HG02642 (cell line): ENCODE data around the gene SYNJ2.

Experiments
- ATAC-seq: cut with Tn5 transposase; IDR thresholded peaks from one replicate; pipeline ENCODE4 v1.9.1; 2021; ENCODE audit warnings: mild to moderate bottlenecking; ENCODE audit not compliant: unreplicated experiment, poor library complexity

SYNJ2 gene

DNA sequence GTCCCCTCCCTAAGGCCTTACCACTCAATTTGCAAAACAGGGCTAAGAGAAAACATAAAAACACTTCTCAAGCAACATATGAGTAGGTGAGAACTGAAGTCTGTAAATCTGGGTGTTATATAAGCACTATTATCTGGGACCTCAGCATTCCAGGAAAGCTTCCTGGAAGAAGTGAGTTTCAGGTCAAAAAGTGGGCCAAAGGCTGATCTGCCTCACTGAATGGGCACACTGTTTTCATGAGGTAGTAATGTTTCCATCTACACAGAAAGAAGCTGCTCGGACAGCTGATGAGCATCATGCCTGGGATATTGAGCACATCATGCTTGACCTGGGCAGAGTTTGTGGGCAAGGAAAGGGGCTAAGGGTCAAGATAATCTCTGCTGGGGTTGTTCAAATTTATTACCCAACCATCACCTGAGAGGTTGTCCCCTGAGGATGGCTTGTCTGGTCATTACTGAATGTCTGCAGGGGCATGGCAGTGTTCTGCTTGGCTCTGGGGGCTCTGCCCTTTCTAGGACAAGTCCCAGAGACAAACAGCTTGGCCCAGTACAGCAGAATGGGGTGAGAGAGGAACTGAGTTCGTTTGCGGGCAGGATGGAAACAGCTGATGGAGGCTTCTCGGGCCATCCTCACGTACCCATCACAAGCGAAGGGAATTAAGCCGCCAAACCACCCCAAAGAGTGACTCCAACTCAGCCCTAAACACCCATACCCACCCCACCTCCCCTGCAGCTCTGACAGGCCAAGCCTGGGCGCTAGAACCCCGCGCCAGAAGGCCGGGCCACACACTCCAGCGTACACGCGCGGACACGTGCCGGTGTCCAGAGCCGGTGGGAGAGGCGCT lies 1.2 kb upstream of the SYNJ2 start:
- ATAC-seq: no peak

DNA sequence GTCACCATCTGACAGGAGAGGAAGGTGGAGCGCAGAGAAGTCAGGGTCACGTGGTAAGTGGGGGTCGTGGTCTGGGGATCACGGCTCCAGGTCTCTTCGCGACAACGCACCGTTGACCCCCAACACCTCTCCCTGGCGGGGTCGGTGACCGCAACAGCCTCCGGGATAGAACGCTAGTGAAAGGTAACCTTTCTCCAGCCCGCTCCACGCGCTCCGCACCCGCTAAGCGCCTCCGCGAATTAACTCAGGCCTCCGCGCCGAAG lies 600 bp upstream of the SYNJ2 start:
- ATAC-seq: peak; percentile 27

GRCh38 chr6:157982102-157982562 lies 469 bp downstream of the SYNJ2 start:
- ATAC-seq: peak; percentile 34

GRCh38 chr6:157982563-157983405 lies 1.1 kb downstream of the SYNJ2 start:
- no peak for ATAC-seq

GRCh38 chr6:157983406-157984119 lies 1.9 kb downstream of the SYNJ2 start:
- ATAC-seq: no peak

DNA sequence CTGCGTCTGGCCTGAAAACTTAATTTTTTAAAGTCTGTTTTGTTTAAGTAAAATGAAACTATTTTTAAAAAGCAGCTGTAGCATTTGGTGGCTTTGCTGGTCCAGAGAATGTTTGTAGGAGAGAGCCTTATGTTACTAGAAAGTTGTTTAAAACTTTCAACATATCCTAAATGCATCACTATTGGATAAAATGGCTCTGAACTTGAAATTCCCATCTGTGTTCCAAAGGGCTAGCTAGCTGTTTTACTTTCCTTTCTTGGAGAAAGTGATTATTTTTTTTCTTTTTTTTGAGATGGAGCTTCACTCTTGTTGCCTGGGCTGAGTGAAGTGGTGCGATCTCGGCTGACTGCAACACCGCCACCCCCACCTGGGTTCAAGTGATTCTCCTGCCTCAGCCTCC lies 2.5 kb downstream of the SYNJ2 start:
- no peak for ATAC-seq

- ATAC-seq: no peak
Observed at GRCh38 chr6:157984686-157985225, 3.1 kb downstream of the SYNJ2 start.

GRCh38 chr6:157985378-157986155 lies 3.9 kb downstream of the SYNJ2 start:
- ATAC-seq: no peak

DNA sequence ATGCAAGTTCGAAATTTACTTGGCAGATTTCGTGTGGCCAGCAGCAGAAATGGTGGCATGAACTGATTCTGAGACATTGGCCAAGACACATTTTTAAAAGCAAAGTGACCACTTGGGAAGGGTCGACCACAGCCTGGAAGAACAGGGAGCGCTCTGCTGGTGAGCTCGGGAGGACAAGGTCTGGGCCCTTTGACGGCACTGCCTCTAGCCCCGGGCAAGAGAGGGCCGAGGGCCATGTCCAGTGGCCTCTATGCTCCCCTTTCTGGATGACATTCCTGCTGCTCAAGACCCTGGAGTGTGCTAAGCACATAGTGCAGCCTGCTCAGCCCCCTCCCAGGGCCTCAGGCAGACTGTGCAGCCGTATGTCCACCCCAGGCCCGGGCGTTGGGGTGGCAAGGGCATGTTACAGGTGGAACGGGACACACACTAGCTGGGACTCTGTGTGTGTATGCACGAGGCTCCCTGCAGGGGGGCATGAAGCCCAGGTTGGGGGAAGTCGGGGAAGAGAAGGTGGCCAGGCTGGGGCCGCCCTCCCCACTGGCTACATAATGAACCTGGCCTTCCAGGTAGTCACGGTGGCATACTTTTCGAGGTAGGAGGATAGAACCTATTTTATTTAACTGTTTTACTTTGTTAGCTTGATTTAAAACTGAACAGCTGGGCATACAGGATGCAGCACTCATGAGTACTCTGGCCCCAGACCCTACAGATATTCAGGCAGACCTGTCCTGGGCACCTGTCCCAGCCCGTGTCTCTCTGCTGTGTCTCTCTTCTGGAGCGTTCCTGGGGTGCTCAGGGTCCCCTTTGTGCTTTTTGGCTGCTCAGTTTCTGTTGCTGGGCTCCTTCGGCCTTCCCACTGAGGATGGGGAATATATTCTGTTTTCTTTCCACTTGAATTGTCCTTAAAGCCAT lies 6.4 kb downstream of the SYNJ2 start:
- no peak for ATAC-seq

GRCh38 chr6:157988700-157989063 lies 7.0 kb downstream of the SYNJ2 start:
- no peak for ATAC-seq

DNA sequence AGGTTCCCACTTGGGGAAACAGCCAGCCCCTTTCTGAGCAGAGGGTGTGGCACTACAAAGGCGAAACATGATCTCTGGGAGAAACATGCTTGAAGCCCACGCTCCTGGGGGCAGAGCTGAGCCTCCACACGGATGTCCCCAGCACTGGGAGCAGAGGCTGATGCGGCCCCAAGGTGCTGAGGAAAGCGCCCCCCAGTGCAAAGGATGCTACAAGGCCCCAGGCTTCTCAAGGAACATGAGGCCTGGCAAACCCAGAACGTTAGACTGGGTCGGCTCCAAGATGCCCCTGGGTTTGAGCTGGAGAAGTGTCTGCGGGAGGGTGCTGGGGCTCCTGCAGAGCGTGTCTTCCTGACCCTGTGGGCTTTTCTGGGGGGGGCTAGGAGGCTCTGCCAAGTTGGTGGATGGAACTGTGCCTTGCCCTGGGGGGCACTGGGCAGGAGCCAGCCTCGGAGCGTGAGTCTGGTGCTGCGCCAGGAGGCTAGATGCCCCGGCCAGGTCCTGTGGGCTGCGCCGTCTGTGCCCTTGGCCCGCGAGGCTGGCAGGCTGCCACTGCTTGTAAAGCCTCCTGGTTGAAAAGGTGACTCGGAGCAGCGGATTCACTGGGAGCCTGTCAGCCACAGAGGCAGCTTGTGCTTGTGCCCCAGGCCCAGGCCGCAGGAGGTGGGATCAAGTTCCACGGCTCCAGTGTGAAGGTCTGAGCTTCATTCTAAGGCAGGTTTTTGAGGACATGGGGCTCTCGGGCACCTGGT lies 8.1 kb downstream of the SYNJ2 start:
- ATAC-seq: no peak

GRCh38 chr6:157990321-157991066 lies 8.8 kb downstream of the SYNJ2 start:
- ATAC-seq: no peak

DNA sequence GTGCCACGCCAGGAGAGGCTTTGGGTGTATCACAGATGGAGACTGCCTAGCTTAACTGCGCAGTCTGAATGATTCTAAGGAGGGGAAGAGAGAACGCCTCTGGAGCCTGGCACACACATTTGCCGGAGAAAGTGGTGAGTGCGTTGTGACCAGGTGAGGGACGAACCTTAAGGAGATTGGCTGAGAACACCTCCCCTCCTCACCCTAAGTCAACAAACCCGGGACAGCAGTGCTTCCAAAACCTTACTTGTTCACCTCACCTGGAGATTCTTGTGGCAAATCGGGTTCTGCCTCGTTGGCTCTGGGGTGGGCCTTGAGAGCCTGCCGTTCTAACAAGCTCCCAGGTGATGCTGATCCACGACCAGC lies 9.4 kb downstream of the SYNJ2 start:
- ATAC-seq: no peak

GRCh38 chr6:157993076-157993475 lies 11.4 kb downstream of the SYNJ2 start:
- no peak for ATAC-seq

DNA sequence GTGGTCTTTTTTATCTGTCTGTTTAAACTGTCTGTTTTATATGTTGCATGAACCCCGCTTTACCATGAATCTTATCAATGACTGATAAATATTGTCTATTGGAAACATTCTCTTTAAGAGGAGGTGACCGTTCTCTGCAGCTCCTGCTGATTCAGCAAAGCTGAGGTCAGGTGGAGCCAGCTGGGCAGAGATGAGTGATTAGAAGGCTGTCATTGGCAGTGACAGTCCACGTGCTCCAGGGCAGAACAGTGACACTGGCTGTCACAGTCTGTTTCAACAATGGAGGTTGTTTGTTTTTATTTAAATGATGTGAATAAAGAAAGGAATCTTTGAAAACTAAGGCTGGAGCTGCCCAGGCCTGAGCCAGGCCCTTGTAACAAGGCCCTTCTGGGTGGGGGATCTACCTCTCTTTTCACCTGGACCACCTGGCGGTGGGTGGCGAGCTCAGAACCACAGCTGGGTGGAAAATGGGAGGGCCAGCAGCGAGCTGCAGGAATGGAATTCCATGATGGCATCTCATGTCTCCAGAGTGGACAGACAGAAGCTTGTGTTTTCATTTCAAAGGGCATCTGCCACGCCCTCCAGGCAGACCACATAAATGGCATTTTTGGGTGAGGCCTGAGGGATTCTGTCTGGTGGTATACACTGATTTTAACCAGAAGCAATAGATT lies 12.6 kb downstream of the SYNJ2 start:
- no peak for ATAC-seq

- no peak for ATAC-seq
Observed at GRCh38 chr6:157995458-157995857, 13.8 kb downstream of the SYNJ2 start.

GRCh38 chr6:157996201-157996712 lies 14.6 kb downstream of the SYNJ2 start:
- no peak for ATAC-seq
